ENCODE data around the gene HNRNPA3.

DNA sequence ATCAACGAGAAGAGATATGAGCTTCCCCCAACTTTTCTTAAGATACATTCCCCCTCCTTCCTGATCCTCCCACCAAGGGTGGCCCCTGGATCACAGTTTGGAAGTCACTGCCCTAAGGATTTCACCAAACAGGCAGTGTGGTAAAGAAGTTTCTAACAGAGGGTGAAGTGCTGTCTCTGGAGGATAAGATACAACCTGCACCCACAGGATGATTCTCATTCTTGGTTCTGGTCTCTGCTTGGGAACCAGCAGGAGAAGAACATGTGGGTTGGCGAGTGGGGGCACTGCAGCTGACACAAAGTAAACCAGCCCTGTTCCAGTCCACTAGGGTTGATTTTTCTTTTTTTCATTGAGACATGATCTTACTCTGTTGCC lies 42.6 kb downstream of the HNRNPA3 start:
- no peak for TF ChIP-seq EZH2 (IDR thresholded peaks at IDR 0.05; ENCODE audit: insufficient read depth, poor library complexity, severe bottlenecking)
- no peak for TF ChIP-seq EZH2phosphoT487 (IDR thresholded peaks at IDR 0.05; ENCODE audit: insufficient read depth, low read depth)

Measured in GM23248 (cell line).